Measurements from ENCODE around the gene C19orf25.
"Not testable (repeated sequence)": the region's sequence is repeated elsewhere in the genome, so short reads cannot be mapped to it uniquely, and the experiment has no call there.

C19orf25 gene

GRCh38 chr19:1449467-1450442 is 29.3 kb downstream of the C19orf25 start, which contains the start of gene APC2:
APC2 (plus strand) TSS chr19:1450121; CDS start chr19:1453002, 2,881 bp downstream.
- peak in 1 of 2 experiments; percentile 13 for DNase-seq (ENCODE audit: low read depth in 2 of 2)

GRCh38 chr19:1447944-1448343 is 31.1 kb downstream of the C19orf25 start:
- DNase-seq (ENCODE audit: low read depth in 2 of 2) = no peak

- no peak for DNase-seq (ENCODE audit: low read depth in 2 of 2)
Observed at GRCh38 chr19:1447504-1447903, 31.5 kb downstream of the C19orf25 start.

- no peak for DNase-seq (ENCODE audit: low read depth in 2 of 2)
Observed at GRCh38 chr19:1446713-1447481, 32.1 kb downstream of the C19orf25 start.

- no peak for DNase-seq (ENCODE audit: low read depth in 2 of 2)
Observed at GRCh38 chr19:1445932-1446712, 32.9 kb downstream of the C19orf25 start.

GRCh38 chr19:1445185-1445931 is 33.7 kb downstream of the C19orf25 start:
- DNase-seq (ENCODE audit: low read depth in 2 of 2) = no peak

- DNase-seq (ENCODE audit: low read depth in 2 of 2) = no peak
Observed at GRCh38 chr19:1441677-1442438, 37.2 kb downstream of the C19orf25 start.

- DNase-seq (ENCODE audit: low read depth in 2 of 2) = no peak
Observed at GRCh38 chr19:1441022-1441426, 38.0 kb downstream of the C19orf25 start.

- DNase-seq (ENCODE audit: low read depth in 2 of 2) = no peak
Observed at GRCh38 chr19:1440418-1440801, 38.6 kb downstream of the C19orf25 start.

- not testable (repeated sequence) for DNase-seq (ENCODE audit: low read depth in 2 of 2)
Observed at GRCh38 chr19:1439525-1440417, 39.2 kb downstream of the C19orf25 start.

GRCh38 chr19:1438933-1439354 is 40.1 kb downstream of the C19orf25 start:
- DNase-seq (ENCODE audit: low read depth in 2 of 2) = no peak

- DNase-seq (ENCODE audit: low read depth in 2 of 2) = peak; percentile 81 to 82
Observed at GRCh38 chr19:1438035-1438932, 40.7 kb downstream of the C19orf25 start, which contains the start of gene RPS15. RPS15 (plus strand) TSS chr19:1438396; CDS start chr19:1438426, 30 bp downstream.

- no peak for DNase-seq (ENCODE audit: low read depth in 2 of 2)
Observed at GRCh38 chr19:1437609-1438008, 41.4 kb downstream of the C19orf25 start.

GRCh38 chr19:1435378-1435989 is 43.5 kb downstream of the C19orf25 start:
- no peak for DNase-seq (ENCODE audit: low read depth in 2 of 2)

GRCh38 chr19:1434577-1435060 is 44.4 kb downstream of the C19orf25 start:
- no peak for DNase-seq (ENCODE audit: low read depth in 2 of 2)

- no peak for DNase-seq (ENCODE audit: low read depth in 2 of 2)
Observed at GRCh38 chr19:1434040-1434366, 45.0 kb downstream of the C19orf25 start.

Measured in fibroblast of skin of left biceps (primary cell).